Mucosa of stomach (tissue), 1 donor: ENCODE results near the gene LEF1.

ENCODE experiments used
- H3K27me3 ChIP-seq: one replicate; pipeline ENCODE4 v1.7.0; 2013; ENCODE audit warnings: mild to moderate bottlenecking, low read length; ENCODE audit not compliant: control insufficient read depth, insufficient read depth
- H3K36me3 ChIP-seq: one replicate; pipeline ENCODE4 v1.7.0; 2013; ENCODE audit warnings: low read length; ENCODE audit not compliant: control insufficient read depth, insufficient read depth
- H3K4me1 ChIP-seq: one replicate; pipeline ENCODE4 v1.7.0; 2013; ENCODE audit warnings: mild to moderate bottlenecking, low read length; ENCODE audit not compliant: control insufficient read depth, insufficient read depth
- H3K4me3 ChIP-seq: one replicate; pipeline ENCODE4 v1.7.0; 2013; ENCODE audit warnings: low read length
- H3K9ac ChIP-seq: one replicate; pipeline ENCODE4 v1.7.0; 2013; ENCODE audit warnings: mild to moderate bottlenecking, low read length, moderate library complexity
- H3K9me3 ChIP-seq: one replicate; pipeline ENCODE4 v1.7.0; 2013; ENCODE audit warnings: mild to moderate bottlenecking, low read length, moderate library complexity; ENCODE audit not compliant: control insufficient read depth
- donor health status: Pancreatic carcinoma.

Gene LEF1

DNA sequence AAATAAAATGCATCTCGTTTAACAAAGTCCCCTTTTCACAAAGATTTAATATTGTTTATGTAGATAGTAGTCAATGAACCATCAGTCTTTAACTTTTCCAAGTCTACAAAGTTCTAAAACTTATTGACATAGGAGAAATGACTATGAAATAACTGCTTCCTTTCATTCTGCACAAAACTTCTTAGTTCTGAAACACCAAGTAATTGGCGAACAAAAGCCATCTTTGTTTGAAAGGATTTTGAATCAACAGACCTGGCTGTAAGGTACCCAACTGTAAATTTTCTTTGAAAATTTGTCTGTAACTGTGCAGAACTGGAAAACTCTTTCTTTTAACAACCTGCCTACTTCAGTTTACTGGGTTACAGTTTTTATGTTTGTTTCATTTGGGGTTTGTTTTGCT, 25.9 kb downstream of the LEF1 start:
- H3K9ac ChIP-seq, result no peak overlapping the region
- H3K4me3 ChIP-seq, result no peak overlapping the region
- no peaks in the 10 kb centered on the region for H3K36me3 ChIP-seq
- H3K9me3 ChIP-seq, result no peaks in the 10 kb centered on the region
- H3K27me3 ChIP-seq, result no peaks in the 10 kb centered on the region
- no peaks in the 10 kb centered on the region for H3K4me1 ChIP-seq

DNA sequence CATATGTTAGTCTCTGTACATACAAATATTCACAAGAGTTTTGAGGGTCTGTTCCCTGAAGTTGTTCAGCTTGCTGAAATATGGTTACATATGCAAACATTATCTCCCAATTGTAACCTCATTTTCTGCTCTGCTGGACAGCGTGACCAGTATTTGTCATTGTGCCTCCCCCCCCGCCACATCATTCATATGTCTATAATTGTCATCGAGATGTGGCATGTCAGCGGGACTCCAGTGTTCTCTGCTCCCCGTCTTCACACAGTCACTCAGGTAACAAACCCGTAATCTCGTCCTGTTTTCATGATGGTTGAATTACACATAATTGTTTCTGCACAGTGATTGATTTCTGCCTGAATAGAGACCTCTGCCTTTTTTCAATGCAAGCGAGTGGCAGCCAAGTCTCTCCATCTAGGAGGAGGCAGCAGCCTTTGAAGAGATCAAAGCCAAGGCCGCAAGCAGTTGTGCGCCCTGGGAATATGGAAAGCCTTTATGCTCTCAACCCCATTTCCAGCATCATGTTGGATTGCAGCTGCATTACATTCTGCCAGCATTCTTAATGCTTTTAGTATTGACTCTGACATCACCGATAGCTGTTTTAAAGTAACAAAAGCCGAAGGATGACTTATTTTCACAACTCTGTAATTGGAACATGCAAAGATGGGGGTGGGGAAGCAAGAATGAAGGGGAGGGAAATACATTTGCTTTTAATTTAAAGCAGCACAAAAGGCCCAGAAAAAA, 27.4 kb downstream of the LEF1 start:
- Histone ChIP-seq H3K36me3 (no peaks in the 10 kb centered on the region), H3K4me1 (no peaks in the 10 kb centered on the region), H3K9me3 (no peaks in the 10 kb centered on the region), H3K9ac (no peak overlapping the region), H3K4me3 (no peak overlapping the region), H3K27me3 (no peaks in the 10 kb centered on the region)

DNA sequence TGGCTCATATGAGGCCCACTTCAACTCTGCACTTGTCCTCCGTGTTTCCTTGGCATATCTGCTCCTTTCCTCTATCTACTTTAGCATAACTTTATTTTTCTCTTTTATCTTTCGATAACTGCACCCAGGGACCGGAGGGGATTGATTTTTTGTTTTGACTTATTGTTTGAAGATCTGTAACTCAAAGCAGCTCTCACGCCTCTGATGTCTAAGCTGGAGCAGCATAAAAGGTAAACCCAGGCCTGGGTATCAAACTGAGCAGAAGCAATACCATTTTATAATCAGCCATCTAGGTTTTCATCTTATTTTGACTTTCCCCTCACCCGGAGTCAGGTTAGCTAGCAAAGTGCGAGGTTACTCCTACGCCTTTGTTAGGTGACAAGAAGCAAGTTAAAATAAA, 28.4 kb downstream of the LEF1 start:
- H3K9me3 ChIP-seq, result no peaks in the 10 kb centered on the region
- no peak overlapping the region for H3K9ac ChIP-seq
- no peaks in the 10 kb centered on the region for H3K4me1 ChIP-seq
- H3K27me3 ChIP-seq, result no peaks in the 10 kb centered on the region
- H3K4me3 ChIP-seq, result no peak overlapping the region
- H3K36me3 ChIP-seq, result no peaks in the 10 kb centered on the region

DNA sequence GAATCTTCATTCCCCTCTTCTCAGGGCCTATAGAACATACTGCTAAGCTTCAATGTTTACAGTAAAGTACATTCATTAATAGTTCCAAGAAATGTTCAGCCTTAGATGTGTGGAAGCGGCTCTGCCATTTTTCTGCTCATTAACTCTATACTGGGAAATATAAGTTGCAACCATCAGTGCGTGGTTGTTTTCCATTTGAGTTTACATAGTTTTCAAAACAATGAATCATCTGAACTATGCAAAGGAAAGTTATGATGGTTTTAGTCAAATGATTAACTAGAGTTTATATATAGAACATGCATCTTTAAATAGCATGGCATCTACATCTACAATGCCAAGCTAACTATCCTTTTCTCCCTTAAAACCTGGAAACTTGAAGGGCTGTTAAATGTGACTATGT, 29.6 kb downstream of the LEF1 start:
- Histone ChIP-seq H3K4me3 (no peak overlapping the region), H3K9ac (no peak overlapping the region), H3K9me3 (no peaks in the 10 kb centered on the region), H3K36me3 (no peaks in the 10 kb centered on the region), H3K27me3 (no peaks in the 10 kb centered on the region), H3K4me1 (no peaks in the 10 kb centered on the region)

DNA sequence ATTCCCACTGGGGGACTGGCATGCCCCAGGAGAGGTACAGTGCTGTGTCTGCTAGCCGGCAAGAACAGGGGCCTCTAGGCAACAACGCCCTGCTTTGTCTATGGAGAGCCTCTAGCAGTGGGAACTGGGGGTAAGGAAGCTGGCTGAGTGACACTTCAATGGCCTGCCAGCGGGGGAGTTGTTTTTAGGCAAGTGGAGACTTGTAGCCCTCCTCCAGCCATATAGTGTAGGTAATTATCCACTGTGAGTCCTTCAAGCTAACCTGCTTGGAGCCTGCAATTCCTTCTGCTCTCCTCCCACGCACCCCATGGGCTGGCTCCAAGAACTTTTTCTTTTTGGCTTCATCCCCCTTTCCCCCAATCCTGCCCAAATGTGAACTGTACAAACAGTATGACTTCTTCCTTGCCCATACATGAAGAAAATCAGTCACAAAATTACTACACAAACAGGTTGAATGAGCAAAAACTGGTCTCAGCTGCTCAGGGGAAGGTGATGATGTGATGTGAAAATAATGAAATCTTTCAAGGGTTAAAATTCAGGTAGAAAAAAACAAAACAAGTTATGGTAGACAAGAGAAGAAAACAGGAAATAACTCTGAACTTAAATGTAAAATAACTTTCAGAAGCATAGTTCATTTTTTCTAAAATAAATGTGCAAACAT, 33.1 kb downstream of the LEF1 start:
- Histone ChIP-seq H3K36me3 (no peaks in the 10 kb centered on the region), H3K4me1 (no peaks in the 10 kb centered on the region), H3K9me3 (no peaks in the 10 kb centered on the region), H3K9ac (no peak overlapping the region), H3K4me3 (no peak overlapping the region), H3K27me3 (no peaks in the 10 kb centered on the region)

DNA sequence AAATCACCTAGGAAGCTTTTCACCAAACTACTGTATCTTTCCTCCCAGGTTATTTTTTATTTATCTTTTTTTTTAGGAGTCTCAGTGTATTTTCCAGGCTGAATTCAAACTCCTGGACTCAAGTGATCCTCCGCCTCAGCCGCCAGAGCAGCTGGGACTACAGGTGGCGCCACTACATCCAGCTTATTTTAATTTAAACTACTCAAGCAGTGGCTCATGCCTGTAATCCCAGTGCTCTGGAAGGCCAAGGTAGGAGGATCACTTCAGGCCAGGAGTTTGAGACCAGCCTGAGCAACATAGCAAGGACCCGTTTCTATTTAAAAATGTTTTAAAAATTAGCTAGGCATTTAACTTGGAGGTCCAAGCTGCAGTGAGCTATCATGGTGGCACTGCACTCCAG, 37.8 kb downstream of the LEF1 start:
- no peak overlapping the region for H3K4me3 ChIP-seq
- H3K27me3 ChIP-seq, result no peaks in the 10 kb centered on the region
- no peaks in the 10 kb centered on the region for H3K36me3 ChIP-seq
- H3K9ac ChIP-seq, result no peak overlapping the region
- H3K9me3 ChIP-seq, result no peaks in the 10 kb centered on the region
- no peaks in the 10 kb centered on the region for H3K4me1 ChIP-seq

DNA sequence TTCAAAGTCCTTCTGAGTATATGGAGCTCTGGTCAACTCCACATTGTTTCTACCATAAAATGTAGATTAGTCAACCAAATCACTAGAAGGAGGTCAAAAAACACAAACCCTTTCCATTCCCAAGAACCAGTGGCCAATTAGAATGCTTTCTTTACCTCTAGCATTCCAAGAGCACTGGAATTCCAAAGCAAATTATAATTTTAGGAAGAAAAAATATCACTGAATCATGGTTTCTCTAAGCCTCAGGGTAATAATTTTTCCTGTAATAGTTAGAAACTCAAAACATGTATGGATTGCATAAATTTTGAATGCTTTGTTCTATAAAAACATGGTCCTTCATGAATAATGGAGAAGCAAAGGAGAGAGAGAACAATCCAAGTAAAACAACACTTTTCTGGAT, 39.5 kb downstream of the LEF1 start:
- Histone ChIP-seq H3K4me3 (no peak overlapping the region), H3K27me3 (no peaks in the 10 kb centered on the region), H3K9ac (no peak overlapping the region), H3K4me1 (no peaks in the 10 kb centered on the region), H3K9me3 (no peaks in the 10 kb centered on the region), H3K36me3 (no peaks in the 10 kb centered on the region)

DNA sequence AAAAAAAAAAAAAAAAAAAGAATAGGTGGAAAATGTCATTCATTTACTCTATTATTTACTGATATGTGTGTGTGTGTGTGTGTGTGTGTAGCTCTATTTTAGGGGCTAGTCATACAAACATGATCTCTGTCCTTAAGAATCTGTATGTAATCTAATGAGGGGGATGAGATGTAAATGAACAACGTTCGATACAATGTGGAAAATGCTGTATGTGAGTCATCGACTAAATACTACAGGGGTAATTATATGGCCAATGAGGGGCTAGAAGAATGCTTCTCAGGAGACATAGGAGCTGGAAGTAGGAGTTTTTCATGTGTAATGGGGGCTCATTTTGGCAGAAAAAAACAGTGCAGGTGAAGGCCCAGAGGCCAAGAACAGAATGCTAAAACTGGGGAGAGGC, 41.9 kb downstream of the LEF1 start:
- H3K9ac ChIP-seq, result no peak overlapping the region
- H3K9me3 ChIP-seq, result no peaks in the 10 kb centered on the region
- no peak overlapping the region for H3K4me3 ChIP-seq
- no peaks in the 10 kb centered on the region for H3K4me1 ChIP-seq
- H3K36me3 ChIP-seq, result no peaks in the 10 kb centered on the region
- no peaks in the 10 kb centered on the region for H3K27me3 ChIP-seq

DNA sequence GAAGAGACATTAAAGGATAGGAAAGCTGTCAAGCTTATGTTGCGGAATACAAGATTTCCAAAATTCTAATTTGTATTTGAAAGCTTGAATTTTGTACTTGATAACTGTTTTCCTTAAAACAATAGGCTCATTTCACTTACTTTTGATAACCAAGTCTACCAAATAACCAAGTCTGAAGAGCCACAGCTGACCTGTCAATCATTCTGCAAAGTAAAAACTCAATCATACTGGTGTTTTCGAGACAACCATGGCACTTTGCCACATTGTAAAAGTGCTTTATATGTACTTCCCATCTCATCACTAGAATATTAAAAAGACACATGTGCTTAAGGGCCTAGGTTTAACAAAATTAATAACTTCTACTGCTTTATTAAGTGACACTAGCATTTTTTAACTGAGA, 47.9 kb downstream of the LEF1 start:
- no peak overlapping the region for H3K4me3 ChIP-seq
- H3K36me3 ChIP-seq, result no peaks in the 10 kb centered on the region
- H3K4me1 ChIP-seq, result no peaks in the 10 kb centered on the region
- no peaks in the 10 kb centered on the region for H3K9me3 ChIP-seq
- no peaks in the 10 kb centered on the region for H3K27me3 ChIP-seq
- no peak overlapping the region for H3K9ac ChIP-seq

DNA sequence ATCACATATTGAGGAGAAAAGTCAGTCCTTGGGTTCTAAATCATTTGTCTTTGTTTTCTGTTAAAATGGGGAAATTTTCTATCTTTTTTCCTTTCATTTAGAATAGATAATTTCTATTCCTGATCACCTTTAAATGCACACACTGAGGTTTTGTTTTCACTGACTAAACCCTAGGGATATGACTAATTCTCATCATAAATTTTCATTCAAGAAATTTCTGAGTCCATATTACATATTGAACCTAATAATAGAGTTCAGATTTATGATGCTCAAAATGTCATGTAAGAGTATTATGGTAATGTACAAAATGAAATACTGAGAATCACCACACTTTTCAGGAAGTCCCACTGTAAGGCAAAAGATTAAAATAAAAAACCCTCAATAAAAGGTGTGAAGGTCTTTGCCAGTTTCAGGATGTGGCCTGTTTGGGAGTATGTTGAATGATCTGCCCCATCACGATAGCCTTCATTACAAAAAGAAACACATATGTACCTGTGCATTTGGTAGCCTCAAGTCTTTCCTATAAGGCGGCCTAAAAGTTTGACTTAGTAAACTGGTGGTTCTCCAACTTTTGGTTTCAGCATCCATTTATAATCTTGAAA, 49.4 kb downstream of the LEF1 start:
- no peak overlapping the region for H3K4me3 ChIP-seq
- no peak overlapping the region for H3K9ac ChIP-seq
- no peaks in the 10 kb centered on the region for H3K9me3 ChIP-seq
- H3K27me3 ChIP-seq, result no peaks in the 10 kb centered on the region
- no peaks in the 10 kb centered on the region for H3K4me1 ChIP-seq
- H3K36me3 ChIP-seq, result no peaks in the 10 kb centered on the region

DNA sequence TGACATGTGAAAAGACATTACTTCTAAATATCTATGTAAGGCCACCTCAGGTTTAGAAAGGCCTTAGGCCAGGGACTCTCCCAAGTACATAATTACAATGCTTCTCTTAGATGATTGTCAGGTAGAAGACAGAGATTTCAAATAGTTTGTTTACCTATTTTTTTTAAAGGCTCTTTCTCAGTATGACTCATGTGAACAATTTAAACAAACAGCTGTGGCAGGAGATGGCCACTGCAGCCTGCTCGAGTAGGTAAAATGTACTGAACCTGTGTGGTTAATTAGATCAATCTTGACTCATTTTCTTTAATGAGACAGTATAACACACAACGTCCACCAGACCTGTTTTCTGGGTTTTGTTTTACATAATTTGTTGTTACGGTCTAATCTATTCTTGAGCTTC, 50.2 kb downstream of the LEF1 start:
- H3K9me3 ChIP-seq, result no peaks in the 10 kb centered on the region
- no peaks in the 10 kb centered on the region for H3K36me3 ChIP-seq
- no peaks in the 10 kb centered on the region for H3K4me1 ChIP-seq
- no peak overlapping the region for H3K9ac ChIP-seq
- no peaks in the 10 kb centered on the region for H3K27me3 ChIP-seq
- no peak overlapping the region for H3K4me3 ChIP-seq

DNA sequence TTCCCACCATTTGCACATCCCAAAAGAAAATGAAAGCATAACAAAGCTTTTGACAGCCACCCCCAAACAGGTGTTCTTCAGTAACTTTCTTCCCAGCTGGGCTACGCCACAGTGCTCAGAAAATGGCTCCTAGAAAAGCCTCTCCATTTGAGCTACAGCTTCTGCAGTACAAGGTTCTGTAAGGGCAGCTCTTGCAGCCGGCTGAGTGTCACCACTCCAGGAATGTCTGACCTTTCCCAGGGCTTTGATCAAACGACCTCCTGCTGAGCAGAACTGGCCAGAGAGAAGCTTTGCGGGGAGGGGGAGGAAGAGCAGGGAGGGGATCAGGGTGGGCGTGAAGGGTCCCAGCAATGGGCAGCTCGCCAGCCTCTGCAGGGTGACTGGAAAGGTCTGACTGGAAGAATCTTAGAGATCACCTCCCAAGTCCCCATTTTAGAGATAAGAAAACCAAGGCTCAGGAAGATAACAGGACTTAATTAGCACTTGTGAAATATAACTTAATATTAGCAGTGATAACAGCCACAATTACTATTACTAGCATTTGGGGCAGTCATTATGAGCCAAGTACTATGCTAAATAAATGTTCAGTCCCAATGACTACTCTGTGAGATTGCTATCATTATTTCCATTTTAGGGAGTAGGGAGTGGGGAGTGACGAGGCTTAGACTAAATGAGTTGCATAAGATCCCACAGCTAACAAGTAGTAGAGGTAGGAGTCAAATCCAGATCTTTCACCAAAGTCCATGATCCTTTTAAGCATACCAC, 51.1 kb downstream of the LEF1 start:
- no peaks in the 10 kb centered on the region for H3K27me3 ChIP-seq
- H3K9me3 ChIP-seq, result no peaks in the 10 kb centered on the region
- H3K4me3 ChIP-seq, result no peak overlapping the region
- no peak overlapping the region for H3K9ac ChIP-seq
- H3K4me1 ChIP-seq, result no peaks in the 10 kb centered on the region
- no peaks in the 10 kb centered on the region for H3K36me3 ChIP-seq
